Sigmoid colon (tissue), 7 donors: Measurements from ENCODE around the gene ADCY5. TPM values are rescaled to one million over a fixed set of nuclear protein-coding genes. Genes with fewer than 3 reads are reported as not detected.

Source experiments
- DNase-seq: peaks from one replicate; pipeline ENCODE4 v3.0.0-alpha.2; 2019
- H3K27ac ChIP-seq, 4 donors: fragments of 200-600 bp; sonication (generic); one replicate each; pipeline ENCODE4 v1.5.1; 2016 to 2019; ENCODE audit warnings: mild to moderate bottlenecking in 1 of 4
- H3K27me3 ChIP-seq, 3 donors: fragments of 200-600 bp; sonication (generic); one replicate each; pipeline ENCODE4 v1.5.1; 2019; ENCODE audit warnings: mild to moderate bottlenecking in 1 of 3
- H3K36me3 ChIP-seq, 4 donors: fragments of 200-600 bp; sonication (generic); one replicate each; pipeline ENCODE4 v1.5.1; 2016 to 2019
- H3K4me1 ChIP-seq, 4 donors: fragments of 200-600 bp; sonication (generic); one replicate each; pipeline ENCODE4 v1.5.1; 2017 to 2019
- H3K4me3 ChIP-seq, 4 donors: fragments of 200-600 bp; sonication (generic); one replicate each; pipeline ENCODE4 v1.5.1; 2017 to 2019; ENCODE audit warnings: mild to moderate bottlenecking in 2 of 4, moderate library complexity in 1 of 4
- H3K9me3 ChIP-seq, 4 donors: fragments of 200-600 bp in 3 of 4; sonication (generic) in 3 of 4; one replicate each; pipeline versions ENCODE4 v1.5.1 to v1.6.1; 2013 to 2019
- CTCF ChIP-seq, 4 experiments: fragments of 450-650 bp in 3 of 4; fragments of 200-600 bp in 1 of 4; IDR thresholded peaks; one replicate each; pipeline ENCODE4 v1.5.1; 2016 to 2019; ENCODE audit warnings: antibody characterized with exemption in 4 of 4, mild to moderate bottlenecking in 3 of 4, moderate library complexity in 2 of 4
- EP300 ChIP-seq, 4 donors: sonication (generic); formaldehyde crosslinking; IDR thresholded peaks; one replicate each; pipeline ENCODE4 v1.6.1; 2017; ENCODE audit warnings: antibody characterized with exemption in 4 of 4
- POLR2A ChIP-seq, 2 donors: fragments of 450-650 bp; IDR thresholded peaks; one replicate each; pipeline ENCODE4 v1.6.1; 2016; ENCODE audit warnings: antibody characterized with exemption in 2 of 2, mild to moderate bottlenecking in 2 of 2, moderate library complexity in 2 of 2
- POLR2AphosphoS5 ChIP-seq, 4 donors: sonication (generic); formaldehyde crosslinking; IDR thresholded peaks; one replicate each; pipeline ENCODE4 v1.6.1; 2017; ENCODE audit warnings: antibody characterized with exemption in 4 of 4
- WGBS, 2 donors: extraction: QIAGEN DNeasy Blood & Tissue Kit; methylation state at CpG; one replicate each; pipeline ENCODE4 v1.1.7; 2013; 5-methylcytosine and 5-hydroxymethylcytosine counted together
- intact Hi-C: fragments of 100-400 bp; cut with DNase I; formaldehyde crosslinking; loops from one replicate; pipeline ENCODE4 v1.15.1; 2023
- polyA plus RNA-seq, 3 donors: library from polyadenylated mRNA; stranded (reverse); fragments of 200-250 nt; gene quantifications; one replicate each; pipeline ENCODE4 v1.2.3, GENCODE V29; 2013
- total RNA-seq, 4 donors: library from RNA; depleted of rRNA; stranded (reverse); fragments of >200 nt; gene quantifications; one replicate each; pipeline ENCODE4 v1.1.0, GENCODE V29; 2016
- donor health status: healthy with polysubstance abuse.
- donor health status: Bipolar disorder and iron deficiency.
- donor health status: healthy.

ADCY5 gene
- total and polyA plus RNA-seq, 7 donors, result 1.4 to 84.4 (median 39.5) TPM

GRCh38 chr3:123291404-123291803, 157.5 kb downstream of the ADCY5 start:
- Histone ChIP-seq H3K27me3 (no peaks in the 10 kb centered on the region), H3K36me3 (peaks cover 18 to 99% (median 50%) of the 10 kb centered on the region in 4 donors), H3K9me3 (no peaks in the 10 kb centered on the region), H3K4me3 (no peak overlapping the region), H3K27ac (no peak overlapping the region), H3K4me1 (no peaks in the 10 kb centered on the region)
- DNase-seq, result peak; percentile 41
- TF ChIP-seq POLR2A (IDR thresholded peaks at IDR 0.05) (no peak), EP300 (IDR thresholded peaks at IDR 0.05) (no peak), POLR2AphosphoS5 (IDR thresholded peaks at IDR 0.05) (no peak)
- intact Hi-C loops, result no loop called here
- 79 to 83% methylated on average over 7 of the region's 7 CpGs for WGBS, 2 donors

- Histone ChIP-seq H3K4me3 (no peak overlapping the region), H3K27me3 (no peaks in the 10 kb centered on the region), H3K36me3 (peaks cover 22 to 99% (median 55%) of the 10 kb centered on the region in 4 donors), H3K4me1 (no peaks in the 10 kb centered on the region), H3K9me3 (no peaks in the 10 kb centered on the region), H3K27ac (no peak overlapping the region)
- intact Hi-C loops, result no loop called here
- WGBS, 2 donors, result 92 to 96% methylated on average over 23 of the region's 23 CpGs
- DNase-seq, result peak; percentile 56
- TF ChIP-seq POLR2AphosphoS5 (IDR thresholded peaks at IDR 0.05) (no peak), CTCF (IDR thresholded peaks at IDR 0.05) (no peak), EP300 (IDR thresholded peaks at IDR 0.05) (no peak), POLR2A (IDR thresholded peaks at IDR 0.05) (no peak)
These were observed 157.9 kb downstream of the ADCY5 start for GRCh38 chr3:123290962-123291361.

- Histone ChIP-seq H3K27ac (peak overlapping the region in 1 of 4 donors; percentile 24), H3K36me3 (peaks cover 28 to 99% (median 61%) of the 10 kb centered on the region in 4 donors), H3K9me3 (no peaks in the 10 kb centered on the region), H3K27me3 (no peaks in the 10 kb centered on the region), H3K4me1 (no peaks in the 10 kb centered on the region), H3K4me3 (no peak overlapping the region)
- intact Hi-C loops, result no loop called here
- peak; percentile 60 for DNase-seq
- WGBS, 2 donors, result 86 to 91% methylated on average over 13 of the region's 13 CpGs
- TF ChIP-seq POLR2AphosphoS5 (IDR thresholded peaks at IDR 0.05) (peak in 1 of 4 donors; percentile 20), CTCF (IDR thresholded peaks at IDR 0.05) (no peak)
These were observed 158.6 kb downstream of the ADCY5 start for GRCh38 chr3:123290107-123290930.

GRCh38 chr3:123289391-123290106, 159.3 kb downstream of the ADCY5 start:
- Histone ChIP-seq H3K9me3 (no peaks in the 10 kb centered on the region), H3K36me3 (peaks cover 30 to 99% (median 68%) of the 10 kb centered on the region in 4 donors), H3K4me3 (no peak overlapping the region), H3K4me1 (no peaks in the 10 kb centered on the region), H3K27me3 (no peaks in the 10 kb centered on the region), H3K27ac (no peak overlapping the region)
- intact Hi-C loops, result no loop called here
- peak; percentile 58 for DNase-seq
- 95% methylated on average over 20 of the region's 20 CpGs for WGBS, 2 donors
- TF ChIP-seq POLR2A (IDR thresholded peaks at IDR 0.05) (no peak), EP300 (IDR thresholded peaks at IDR 0.05) (no peak), CTCF (IDR thresholded peaks at IDR 0.05) (no peak), POLR2AphosphoS5 (IDR thresholded peaks at IDR 0.05) (no peak)

GRCh38 chr3:123287962-123288302, 161.0 kb downstream of the ADCY5 start:
- Histone ChIP-seq H3K4me3 (no peak overlapping the region), H3K9me3 (no peaks in the 10 kb centered on the region), H3K27ac (no peak overlapping the region), H3K36me3 (peaks cover 30 to 97% (median 63%) of the 10 kb centered on the region in 4 donors), H3K4me1 (no peaks in the 10 kb centered on the region), H3K27me3 (no peaks in the 10 kb centered on the region)
- TF ChIP-seq POLR2A (IDR thresholded peaks at IDR 0.05) (no peak), CTCF (IDR thresholded peaks at IDR 0.05) (no peak), POLR2AphosphoS5 (IDR thresholded peaks at IDR 0.05) (no peak), EP300 (IDR thresholded peaks at IDR 0.05) (no peak)
- intact Hi-C loops, result no loop called here
- WGBS, 2 donors, result 80 to 87% methylated on average over 6 of the region's 6 CpGs
- no peak for DNase-seq
